ENCODE data around the gene CTSZ. TPM values are rescaled to one million over a fixed set of nuclear protein-coding genes. Genes with fewer than 3 reads are reported as not detected.

CTSZ gene
- total RNA-seq, 4 donors from 2014 or later, result 83.5 to 145 (median 105) TPM

DNA sequence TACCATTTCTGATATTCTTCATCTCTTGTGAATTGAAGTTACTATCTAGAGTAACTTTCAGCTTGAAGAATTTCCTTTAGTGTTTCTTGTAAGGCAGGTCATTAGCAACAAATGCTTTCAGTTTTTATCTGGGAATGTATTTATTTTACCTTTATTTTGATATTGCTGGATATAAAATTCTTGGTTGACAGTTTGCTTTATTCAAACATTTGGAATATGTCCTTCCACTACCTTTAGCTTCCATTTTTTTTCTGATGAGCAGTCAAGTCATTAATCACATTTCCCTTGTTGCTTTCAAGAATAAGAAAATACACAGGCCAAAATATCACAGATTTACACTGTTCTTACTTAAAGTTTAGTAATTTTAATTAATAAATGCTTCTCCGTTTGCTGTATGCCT lies 31.7 kb downstream of the CTSZ start:
- no peak for DNase-seq (ENCODE audit: low spot score in 2 of 2)
- WGBS, 2 donors, result 77 to 86% methylated on average over 1 of the region's 1 CpG

DNA sequence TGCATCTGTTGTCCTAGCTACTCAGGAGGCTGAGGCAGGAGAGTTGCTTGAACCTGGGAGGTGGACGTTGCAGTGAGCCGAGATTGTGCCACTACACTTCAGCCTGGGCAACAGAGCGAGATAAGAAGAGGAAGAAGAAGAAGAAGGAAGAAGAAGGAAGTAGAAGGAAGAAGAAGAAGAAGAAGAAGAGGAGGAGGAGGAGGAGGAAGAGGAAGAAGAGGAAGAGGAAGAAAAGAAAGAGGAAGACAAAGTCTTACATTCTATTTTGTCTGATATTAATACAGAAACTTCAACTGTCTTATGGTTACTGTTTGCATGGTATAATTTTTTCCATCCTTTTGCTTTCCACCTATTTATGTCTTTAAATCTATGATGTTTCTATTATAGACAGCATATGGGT lies 33.2 kb downstream of the CTSZ start:
- no peak for TF ChIP-seq EP300 (IDR thresholded peaks at IDR 0.05)
- no peak for TF ChIP-seq POLR2A (IDR thresholded peaks at IDR 0.05)
- Histone ChIP-seq H3K4me1 (no peaks in the 10 kb centered on the region), H3K36me3 (no peaks in the 10 kb centered on the region), H3K27ac (no peak overlapping the region), H3K4me3 (no peak overlapping the region), H3K9me3 (peaks cover 0 to 35% (median 0%) of the 10 kb centered on the region in 4 donors), H3K27me3 (no peaks in the 10 kb centered on the region)
- WGBS, 2 donors, result 89 to 90% methylated on average over 3 of the region's 3 CpGs
- DNase-seq (ENCODE audit: low spot score in 2 of 2), result no peak

More for the DNA sequence above, 31.7 kb downstream of the CTSZ start:
- H3K9me3 ChIP-seq, result peaks cover 0 to 27% (median 0%) of the 10 kb centered on the region in 4 donors
- no peak overlapping the region for H3K4me3 ChIP-seq
- no peaks in the 10 kb centered on the region for H3K27me3 ChIP-seq
- no peaks in the 10 kb centered on the region for H3K36me3 ChIP-seq
- peaks cover 0 to under 1% (median 0%) of the 10 kb centered on the region in 4 donors for H3K4me1 ChIP-seq
- H3K27ac ChIP-seq, result no peak overlapping the region
- TF ChIP-seq EP300 (IDR thresholded peaks at IDR 0.05) (no peak), POLR2A (IDR thresholded peaks at IDR 0.05) (no peak)
- TF ChIP-seq, protein P1, sequence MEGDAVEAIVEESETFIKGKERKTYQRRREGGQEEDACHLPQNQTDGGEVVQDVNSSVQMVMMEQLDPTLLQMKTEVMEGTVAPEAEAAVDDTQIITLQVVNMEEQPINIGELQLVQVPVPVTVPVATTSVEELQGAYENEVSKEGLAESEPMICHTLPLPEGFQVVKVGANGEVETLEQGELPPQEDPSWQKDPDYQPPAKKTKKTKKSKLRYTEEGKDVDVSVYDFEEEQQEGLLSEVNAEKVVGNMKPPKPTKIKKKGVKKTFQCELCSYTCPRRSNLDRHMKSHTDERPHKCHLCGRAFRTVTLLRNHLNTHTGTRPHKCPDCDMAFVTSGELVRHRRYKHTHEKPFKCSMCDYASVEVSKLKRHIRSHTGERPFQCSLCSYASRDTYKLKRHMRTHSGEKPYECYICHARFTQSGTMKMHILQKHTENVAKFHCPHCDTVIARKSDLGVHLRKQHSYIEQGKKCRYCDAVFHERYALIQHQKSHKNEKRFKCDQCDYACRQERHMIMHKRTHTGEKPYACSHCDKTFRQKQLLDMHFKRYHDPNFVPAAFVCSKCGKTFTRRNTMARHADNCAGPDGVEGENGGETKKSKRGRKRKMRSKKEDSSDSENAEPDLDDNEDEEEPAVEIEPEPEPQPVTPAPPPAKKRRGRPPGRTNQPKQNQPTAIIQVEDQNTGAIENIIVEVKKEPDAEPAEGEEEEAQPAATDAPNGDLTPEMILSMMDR (IDR thresholded peaks at IDR 0.05), result no peak

DNA sequence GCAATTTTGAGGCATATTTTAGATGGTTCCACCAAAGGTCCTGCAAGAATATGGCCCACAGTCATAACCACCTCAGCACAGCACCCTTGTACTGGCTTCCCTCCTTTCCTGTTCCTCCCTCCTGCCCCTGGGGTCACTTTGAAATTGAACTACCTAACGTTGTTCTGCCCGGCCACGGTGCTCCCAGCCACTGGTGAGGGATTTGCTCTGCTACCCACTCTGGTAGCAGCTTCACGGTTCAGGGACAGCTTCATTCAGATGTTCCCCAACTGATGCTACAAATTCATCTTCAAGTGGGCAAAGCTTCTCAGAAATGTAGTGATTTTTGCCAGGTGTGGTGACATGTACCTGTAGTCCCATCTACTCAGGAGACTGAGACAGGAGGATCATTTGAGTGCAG lies 33.9 kb downstream of the CTSZ start:
- H3K9me3 ChIP-seq, result peaks cover 0 to 35% (median 0%) of the 10 kb centered on the region in 4 donors
- H3K27me3 ChIP-seq, result no peaks in the 10 kb centered on the region
- DNase-seq (ENCODE audit: low spot score in 2 of 2), result no peak
- H3K4me3 ChIP-seq, result no peak overlapping the region
- no peaks in the 10 kb centered on the region for H3K4me1 ChIP-seq
- TF ChIP-seq, protein P1 (IDR thresholded peaks at IDR 0.05), result no peak
- TF ChIP-seq EP300 (IDR thresholded peaks at IDR 0.05), result no peak
- no peak for TF ChIP-seq POLR2A (IDR thresholded peaks at IDR 0.05)
- H3K27ac ChIP-seq, result no peak overlapping the region
- WGBS, 2 donors, result 68 to 87% methylated on average over 4 of the region's 4 CpGs
- H3K36me3 ChIP-seq, result no peaks in the 10 kb centered on the region

DNA sequence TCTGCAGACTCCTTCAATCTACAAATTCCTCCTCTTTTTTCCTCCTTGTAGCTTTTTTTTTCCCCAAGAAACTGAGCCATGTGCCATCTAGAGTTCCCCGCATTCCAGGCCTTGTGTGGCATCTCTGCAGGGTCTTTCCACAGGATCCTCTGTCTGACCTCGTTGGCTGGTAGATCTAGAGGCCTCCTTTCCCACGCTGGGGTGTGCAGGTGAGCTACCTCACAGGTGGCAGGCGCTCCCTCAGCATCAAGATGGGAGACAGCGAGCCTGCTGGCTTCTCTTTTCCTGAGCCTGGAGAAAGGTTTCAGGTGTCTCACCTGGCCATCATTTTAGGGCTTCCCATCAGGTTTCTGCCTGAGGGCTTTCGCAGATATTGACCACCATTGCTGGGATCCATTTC lies 35.6 kb downstream of the CTSZ start:
- Histone ChIP-seq H3K27ac (no peak overlapping the region), H3K9me3 (peaks cover 0 to 31% (median 0%) of the 10 kb centered on the region in 4 donors), H3K27me3 (no peaks in the 10 kb centered on the region), H3K36me3 (no peaks in the 10 kb centered on the region), H3K4me3 (no peak overlapping the region), H3K4me1 (no peaks in the 10 kb centered on the region)
- TF ChIP-seq, protein P1 (IDR thresholded peaks at IDR 0.05), result no peak
- TF ChIP-seq POLR2A (IDR thresholded peaks at IDR 0.05) (no peak), EP300 (IDR thresholded peaks at IDR 0.05) (no peak)
- no peak for DNase-seq (ENCODE audit: low spot score in 2 of 2)
- WGBS, 2 donors, result 76 to 79% methylated on average over 6 of the region's 6 CpGs

DNA sequence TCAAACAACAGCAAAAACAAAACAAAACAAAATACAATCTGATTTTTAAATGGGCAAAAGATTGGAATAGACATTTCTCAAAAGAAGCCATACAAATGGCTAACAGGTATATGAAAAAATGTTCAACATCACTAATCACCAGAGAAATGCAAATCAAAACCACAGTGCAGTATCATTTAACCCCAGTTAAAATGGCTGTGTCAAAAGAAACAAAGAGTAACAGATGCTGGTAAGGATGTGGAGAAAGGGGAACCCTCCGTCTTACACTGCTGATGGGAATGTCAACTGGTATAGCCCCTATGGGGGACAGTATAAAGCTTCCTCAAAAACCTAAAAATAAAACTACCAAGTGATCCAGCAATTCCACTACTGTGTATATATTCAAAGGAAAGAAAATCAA lies 36.9 kb downstream of the CTSZ start:
- H3K27ac ChIP-seq, result no peak overlapping the region
- WGBS, 2 donors, result 74 to 79% methylated on average over 1 of the region's 1 CpG
- H3K27me3 ChIP-seq, result no peaks in the 10 kb centered on the region
- TF ChIP-seq POLR2A (IDR thresholded peaks at IDR 0.05) (no peak), EP300 (IDR thresholded peaks at IDR 0.05) (no peak)
- TF ChIP-seq, protein P1 (IDR thresholded peaks at IDR 0.05), result no peak
- no peaks in the 10 kb centered on the region for H3K36me3 ChIP-seq
- no peak for DNase-seq (ENCODE audit: low spot score in 2 of 2)
- no peak overlapping the region for H3K4me3 ChIP-seq
- H3K9me3 ChIP-seq, result peaks cover 0 to 18% (median 0%) of the 10 kb centered on the region in 4 donors
- H3K4me1 ChIP-seq, result no peaks in the 10 kb centered on the region

DNA sequence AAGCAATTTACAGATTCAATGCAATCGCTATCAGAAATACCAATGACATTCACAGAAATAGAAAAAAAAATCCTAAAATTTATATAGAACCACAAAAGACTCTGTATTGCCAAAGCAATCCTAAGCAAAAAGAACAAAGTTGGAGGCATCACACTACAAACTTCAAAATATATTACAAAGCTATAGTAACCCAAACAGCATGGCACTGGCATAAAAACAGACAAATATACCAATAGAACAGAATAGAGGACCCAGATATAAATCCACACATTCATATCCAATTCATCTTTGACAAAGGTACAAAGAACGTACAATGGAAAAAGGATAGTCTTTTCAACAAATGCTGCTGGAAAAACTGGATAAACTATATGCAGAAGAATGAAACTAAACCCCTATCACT lies 37.6 kb downstream of the CTSZ start:
- WGBS, 2 donors, result 60 to 92% methylated on average over 2 of the region's 2 CpGs
- Histone ChIP-seq H3K4me1 (no peaks in the 10 kb centered on the region), H3K27me3 (no peaks in the 10 kb centered on the region), H3K36me3 (no peaks in the 10 kb centered on the region), H3K27ac (no peak overlapping the region), H3K4me3 (no peak overlapping the region), H3K9me3 (peaks cover 0 to 11% (median 0%) of the 10 kb centered on the region in 4 donors)
- DNase-seq (ENCODE audit: low spot score in 2 of 2), result no peak
- TF ChIP-seq EP300 (IDR thresholded peaks at IDR 0.05) (no peak), POLR2A (IDR thresholded peaks at IDR 0.05) (no peak)
- TF ChIP-seq, protein P1 (IDR thresholded peaks at IDR 0.05), result no peak
